Fibroblast of skin of right biceps (primary cell): ENCODE results near the gene CRNKL1.
"Not testable (repeated sequence)": the region's sequence is repeated elsewhere in the genome, so short reads cannot be mapped to it uniquely, and the experiment has no call there.

Source experiments
- DNase-seq: peaks from one replicate; pipeline ENCODE4 v3.0.0-alpha.2; 2013

Gene CRNKL1

GRCh38 chr20:20003955-20004322 lies 48.3 kb downstream of the CRNKL1 start:
- not testable (repeated sequence) for DNase-seq

- peak; percentile 32 for DNase-seq
Measured at GRCh38 chr20:20003031-20003954, 49.0 kb downstream of the CRNKL1 start.

DNA sequence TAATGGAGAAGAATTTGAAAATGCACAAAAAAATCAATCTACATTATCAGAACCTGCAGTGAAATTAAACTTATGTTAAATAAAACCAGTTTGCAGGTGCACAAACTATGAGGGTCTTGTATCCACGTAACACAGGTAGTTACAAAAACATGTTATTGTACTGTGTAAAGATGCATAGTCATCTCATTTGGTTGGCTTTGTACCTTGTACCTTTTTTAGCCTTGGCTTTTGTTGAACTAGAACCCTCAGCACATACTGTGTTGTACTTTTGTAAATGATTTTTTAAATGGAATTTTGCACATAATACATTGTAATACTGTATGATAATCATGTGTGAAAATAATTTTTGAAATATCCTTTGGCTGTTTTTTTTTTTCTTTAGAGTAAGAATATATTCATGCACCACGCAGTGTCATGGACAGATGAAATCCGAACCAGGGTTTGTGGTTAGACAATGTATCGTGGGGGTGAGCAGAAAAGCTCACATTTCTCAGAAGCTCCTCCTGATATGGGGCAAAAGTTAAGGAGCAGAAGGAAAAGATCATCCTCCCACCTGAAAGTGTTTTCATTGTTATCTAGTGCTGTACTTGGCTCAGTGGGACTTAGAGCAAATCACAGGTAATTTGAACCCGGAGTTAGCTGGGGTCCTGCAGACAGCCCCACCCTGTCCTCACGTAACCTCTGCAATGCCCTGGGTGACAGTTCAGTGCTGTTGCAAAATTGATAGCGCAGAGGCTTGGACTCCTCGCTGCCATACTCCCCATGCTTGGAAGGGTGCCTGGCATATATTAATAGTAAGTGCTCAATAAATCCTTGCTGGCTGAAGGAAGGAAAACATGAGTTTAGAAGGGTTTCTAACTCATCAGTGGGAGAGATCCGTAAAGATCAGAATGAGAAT lies 49.9 kb downstream of the CRNKL1 start:
- peak; percentile 43 for DNase-seq

- no peak for DNase-seq
Measured at GRCh38 chr20:20000211-20000968, 51.9 kb downstream of the CRNKL1 start.

GRCh38 chr20:19998990-19999705 lies 53.1 kb downstream of the CRNKL1 start:
- DNase-seq, result no peak

- no peak for DNase-seq
Measured at GRCh38 chr20:19996917-19997316, 55.3 kb downstream of the CRNKL1 start.

DNA sequence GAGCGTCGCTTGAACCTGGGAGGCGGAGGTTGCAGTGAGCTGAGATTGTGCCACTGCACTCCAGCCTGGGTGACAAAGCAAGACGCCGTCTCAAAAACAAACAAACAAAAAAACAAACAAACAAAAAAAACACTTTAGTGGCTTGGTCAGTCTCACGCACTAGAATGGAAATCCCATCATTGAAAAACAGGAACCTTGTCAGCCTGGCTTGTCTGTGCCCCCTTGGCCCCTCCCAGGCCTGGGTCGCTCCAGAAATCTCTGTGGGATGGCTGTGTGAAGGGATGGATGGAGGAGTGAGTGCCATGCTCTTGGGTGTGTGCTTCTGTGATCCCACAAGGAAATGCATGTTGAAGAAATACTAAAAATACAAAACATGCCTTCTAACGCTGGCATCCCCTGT lies 56.0 kb downstream of the CRNKL1 start:
- DNase-seq, result no peak

DNA sequence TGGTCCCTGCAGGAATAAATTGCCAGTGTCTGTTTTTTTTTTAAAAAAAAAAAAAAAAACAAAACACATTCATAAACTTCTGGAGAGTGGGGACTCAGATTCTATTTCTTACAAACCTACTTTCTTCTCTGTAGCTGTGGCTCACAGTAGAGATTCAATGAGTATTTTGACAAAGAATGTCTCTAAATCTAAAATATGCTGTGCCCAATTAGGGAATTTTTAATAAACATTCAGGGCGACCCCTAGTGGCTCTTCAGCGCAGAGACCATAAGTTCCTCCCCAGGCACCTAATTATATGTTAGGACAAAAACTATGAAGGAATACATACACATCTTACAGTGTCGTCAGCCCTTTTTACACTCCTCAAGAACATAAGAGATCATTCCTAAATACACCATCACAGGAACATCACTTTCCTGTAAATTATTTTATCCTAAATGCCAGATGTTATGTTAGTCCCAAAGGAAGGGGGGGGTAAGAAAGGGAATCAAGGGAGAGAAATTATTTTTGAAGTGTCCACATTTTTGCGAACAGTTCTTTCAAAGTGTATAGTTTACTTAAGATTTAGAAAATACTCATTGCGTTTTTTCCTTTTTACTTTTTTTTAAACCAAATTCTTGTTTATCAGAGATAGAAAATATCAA lies 56.9 kb downstream of the CRNKL1 start:
- DNase-seq, result peak; percentile 74

- DNase-seq, result peak; percentile 65
Measured at GRCh38 chr20:19993958-19994669, 58.2 kb downstream of the CRNKL1 start.

GRCh38 chr20:19992996-19993908 lies 59.0 kb downstream of the CRNKL1 start:
- peak; percentile 97 for DNase-seq

DNA sequence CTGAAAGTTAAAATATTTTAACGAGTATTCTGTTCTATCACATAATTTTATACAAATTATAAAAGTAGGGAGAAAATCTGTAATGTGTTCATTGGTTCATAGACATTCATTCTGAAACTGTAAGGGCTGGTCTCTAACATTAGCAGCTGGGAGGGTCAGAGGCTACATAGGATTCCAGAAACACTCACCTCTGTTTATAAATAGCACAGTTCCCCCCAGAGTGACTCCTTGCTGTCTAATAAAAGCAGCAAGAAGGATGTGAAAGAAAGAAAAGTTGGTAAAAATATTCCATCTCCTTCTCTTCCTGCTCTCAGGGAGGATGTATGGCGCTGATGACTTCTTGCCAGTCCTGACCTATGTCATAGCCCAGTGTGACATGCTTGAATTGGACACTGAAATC lies 60.4 kb downstream of the CRNKL1 start:
- peak; percentile 28 for DNase-seq

GRCh38 chr20:19991308-19991707 lies 61.0 kb downstream of the CRNKL1 start:
- peak; percentile 39 for DNase-seq

DNA sequence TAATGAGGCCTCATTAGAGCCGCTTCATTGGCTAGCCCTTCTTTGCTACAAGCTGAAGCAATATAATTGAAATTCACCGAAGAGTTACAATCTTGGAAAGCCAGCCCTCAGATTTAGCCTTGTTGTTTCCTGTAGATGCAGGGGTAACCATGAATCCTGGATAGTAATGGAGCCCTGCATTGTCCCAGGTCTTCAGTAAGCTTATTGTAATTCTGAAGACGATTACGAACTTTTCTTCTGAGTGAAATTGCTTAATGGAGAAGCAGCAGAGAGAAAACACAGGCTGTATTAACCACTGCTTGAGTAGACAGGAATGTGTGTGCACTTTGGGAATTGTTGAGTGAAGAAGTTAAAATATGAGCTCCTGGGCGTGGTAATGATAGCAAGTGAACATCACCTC lies 61.4 kb downstream of the CRNKL1 start:
- DNase-seq, result peak; percentile 62

GRCh38 chr20:19987046-19987445 lies 65.2 kb downstream of the CRNKL1 start:
- no peak for DNase-seq

DNA sequence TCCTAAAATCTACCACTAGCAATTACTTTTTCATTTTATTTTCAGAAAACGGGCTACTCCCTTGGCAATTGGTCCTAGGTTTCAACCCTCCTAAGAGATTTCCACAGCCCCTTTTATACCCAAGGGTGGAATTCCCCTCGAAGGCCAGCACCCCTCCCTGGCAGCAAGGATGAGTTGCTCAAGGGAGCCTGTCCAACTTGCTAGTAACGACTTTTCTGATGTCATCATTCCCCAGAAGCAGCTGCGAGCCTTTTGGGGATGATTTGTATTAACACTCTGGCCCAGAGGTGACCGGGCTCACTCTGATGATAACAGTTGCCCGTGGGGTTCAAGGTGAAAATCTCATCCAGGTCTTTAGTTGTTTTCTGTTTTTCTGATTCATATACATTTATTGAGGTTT lies 65.8 kb downstream of the CRNKL1 start:
- DNase-seq, result peak; percentile 43
